GM21390 (cell line): ENCODE measurements around the gene MICA.
A peak's percentile ranks its signal among the peaks of the same experiment; 100 is the strongest.
"Not testable (repeated sequence)": the region's sequence is repeated elsewhere in the genome, so short reads cannot be mapped to it uniquely, and the experiment has no call there.

Experiments used
- ATAC-seq: cut with Tn5 transposase; IDR thresholded peaks from one replicate; pipeline ENCODE4 v1.9.1; 2021; ENCODE audit not compliant: unreplicated experiment

Gene MICA

GRCh38 chr6:31403283-31404060, at the start of gene MICA:
Gene MICA (plus strand): TSS chr6:31403595. CDS start chr6:31403633, 38 bp downstream.
- peak; percentile 55 for ATAC-seq

DNA sequence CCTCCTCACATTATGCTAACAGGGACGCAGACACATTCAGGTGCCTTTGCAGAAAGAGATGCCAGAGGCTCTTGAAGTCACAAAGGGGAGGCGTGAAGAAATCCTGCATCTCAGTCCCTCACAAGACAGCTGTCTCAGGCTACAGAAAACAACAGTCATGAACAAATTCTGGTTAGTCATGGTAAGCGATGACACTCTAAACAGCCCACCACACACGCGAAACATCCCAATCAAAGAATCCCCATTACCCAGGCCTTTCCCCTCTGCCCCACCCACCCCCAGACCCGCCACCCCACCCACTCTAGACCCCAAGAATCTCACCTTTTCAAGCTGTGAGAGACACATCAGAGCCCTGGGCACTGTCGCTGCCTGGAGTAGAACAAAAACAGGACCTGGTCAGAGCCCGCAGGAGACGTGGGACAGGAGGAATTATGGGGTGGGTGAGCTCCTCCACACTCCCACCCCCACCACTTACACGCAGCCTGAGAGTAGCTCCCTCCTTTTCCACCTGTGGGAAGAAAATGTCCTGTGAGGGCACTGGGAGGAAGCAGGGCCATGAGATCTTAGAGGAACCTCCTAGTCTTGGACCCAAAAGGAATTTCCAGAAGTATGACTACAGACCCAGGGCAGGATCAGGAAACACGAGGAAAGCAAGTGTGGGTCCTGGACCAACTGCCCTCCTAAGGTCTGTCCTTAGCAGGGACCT, 49.1 kb upstream of the MICA start:
- no peak for ATAC-seq

- ATAC-seq, result no peak
Measured at GRCh38 chr6:31354864-31355582, 48.4 kb upstream of the MICA start.

- no peak for ATAC-seq
Measured at GRCh38 chr6:31355583-31355948, 47.8 kb upstream of the MICA start.

DNA sequence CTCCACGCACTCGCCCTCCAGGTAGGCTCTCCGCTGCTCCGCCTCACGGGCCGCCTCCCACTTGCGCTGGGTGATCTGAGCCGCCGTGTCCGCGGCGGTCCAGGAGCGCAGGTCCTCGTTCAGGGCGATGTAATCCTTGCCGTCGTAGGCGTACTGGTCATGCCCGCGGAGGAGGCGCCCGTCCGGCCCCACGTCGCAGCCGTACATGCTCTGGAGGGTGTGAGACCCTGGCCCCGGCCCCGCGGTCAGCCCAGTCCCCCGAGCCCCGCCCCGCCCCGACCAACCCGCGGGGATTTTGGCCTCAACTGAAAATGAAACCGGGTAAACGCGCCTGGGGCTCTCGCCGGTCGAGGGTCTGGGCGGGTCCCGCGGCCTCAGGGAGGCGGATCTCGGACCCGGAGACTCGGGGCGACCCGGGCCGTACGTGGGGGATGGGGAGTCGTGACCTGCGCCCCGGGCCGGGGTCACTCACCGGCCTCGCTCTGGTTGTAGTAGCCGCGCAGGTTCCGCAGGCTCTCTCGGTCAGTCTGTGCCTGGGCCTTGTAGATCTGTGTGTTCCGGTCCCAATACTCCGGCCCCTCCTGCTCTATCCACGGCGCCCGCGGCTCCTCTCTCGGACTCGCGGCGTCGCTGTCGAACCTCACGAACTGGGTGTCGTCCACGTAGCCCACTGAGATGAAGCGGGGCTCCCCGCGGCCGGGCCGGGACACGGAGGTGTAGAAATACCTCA, 47.0 kb upstream of the MICA start:
- ATAC-seq, result no peak

DNA sequence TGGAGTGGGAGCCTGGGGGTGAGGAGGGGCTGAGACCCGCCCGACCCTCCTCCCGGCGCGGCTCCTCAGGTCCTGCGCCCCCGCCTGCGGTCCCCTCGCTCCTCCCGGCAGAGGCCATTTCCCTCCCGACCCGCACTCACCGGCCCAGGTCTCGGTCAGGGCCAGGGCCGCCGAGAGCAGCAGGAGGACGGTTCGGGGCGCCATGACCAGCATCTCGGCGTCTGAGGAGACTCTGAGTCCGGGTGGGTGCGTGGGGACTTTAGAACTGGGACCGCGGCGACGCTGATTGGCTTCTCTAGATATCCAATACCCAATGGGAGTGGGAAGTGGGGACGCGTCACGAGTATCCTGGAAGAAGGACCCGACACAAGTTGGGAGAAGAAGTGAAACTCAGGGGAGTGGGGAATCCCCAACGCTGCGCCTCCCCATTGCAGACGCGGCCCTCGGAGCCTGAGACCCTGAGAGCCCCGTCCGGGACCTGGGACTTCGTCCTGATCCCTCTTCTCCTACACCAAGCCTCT, 46.4 kb upstream of the MICA start, which contains the start of gene HLA-B:
Gene HLA-B, minus strand, starts transcription at position 234 of the 521 bp plus-strand sequence. Its CDS starts 21 bp downstream, at position 213.
- ATAC-seq, result peak; percentile 69

- no peak for ATAC-seq
Measured at GRCh38 chr6:31357886-31358285, 45.5 kb upstream of the MICA start.

GRCh38 chr6:31358302-31358701, 45.1 kb upstream of the MICA start:
- ATAC-seq, result no peak

DNA sequence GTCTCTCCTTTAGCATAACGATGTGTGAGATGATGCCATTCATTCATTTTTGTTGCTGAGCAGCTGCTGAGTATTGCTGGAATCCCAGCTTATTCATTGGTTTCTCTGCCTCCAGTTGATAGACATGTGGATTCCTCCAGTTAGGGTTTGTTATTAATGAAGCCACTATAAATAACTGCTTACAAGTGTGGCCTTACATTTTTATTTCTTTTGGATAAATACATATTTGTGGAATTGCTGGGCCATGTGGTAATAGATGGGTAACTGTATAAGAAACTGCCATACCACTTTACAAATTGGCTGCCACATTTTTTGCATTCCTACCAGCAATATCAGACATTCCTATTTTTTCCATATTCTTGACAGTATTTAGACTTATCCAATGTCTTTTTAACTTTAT, 43.8 kb upstream of the MICA start:
- no peak for ATAC-seq

GRCh38 chr6:31362751-31363150, 40.6 kb upstream of the MICA start:
- no peak for ATAC-seq

DNA sequence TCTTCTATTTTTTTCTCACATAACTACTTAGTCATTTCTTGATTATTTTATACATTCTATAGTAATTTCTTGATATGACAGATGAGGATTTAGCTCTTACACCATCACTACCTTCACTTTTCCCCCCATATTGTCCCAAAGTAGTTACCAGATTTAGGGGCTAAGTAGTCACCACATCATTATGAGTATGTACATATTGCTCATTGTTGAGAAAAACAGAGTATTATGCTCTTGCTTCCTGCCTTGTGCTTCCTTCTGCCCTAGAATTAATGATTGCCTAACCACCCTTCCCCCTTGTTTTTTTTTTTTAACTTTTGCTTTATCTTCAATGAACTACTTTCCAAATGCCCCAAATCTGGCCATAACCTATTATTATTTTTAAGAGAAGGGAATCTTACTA, 39.6 kb upstream of the MICA start:
- ATAC-seq, result no peak

DNA sequence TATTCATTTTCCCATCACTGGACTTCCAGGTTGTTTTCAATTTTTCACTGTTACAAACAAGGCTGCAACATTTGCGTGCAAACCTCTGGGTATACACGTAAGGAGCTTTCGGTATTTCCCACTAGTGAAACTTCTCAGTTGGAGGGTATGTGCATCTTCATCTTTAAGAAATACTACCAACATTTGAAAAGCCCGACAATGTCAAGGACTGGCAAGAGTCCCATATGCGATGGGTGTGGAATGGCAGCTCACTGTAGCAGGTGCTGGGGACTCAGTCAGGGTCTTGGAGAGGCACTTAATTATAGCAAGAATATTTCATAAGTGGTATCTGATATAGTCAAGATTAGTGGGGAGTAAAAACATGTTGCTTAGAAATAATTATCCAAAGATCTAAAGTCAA, 37.5 kb upstream of the MICA start:
- ATAC-seq, result no peak

GRCh38 chr6:31366693-31367470, 36.5 kb upstream of the MICA start:
- peak; percentile 69 for ATAC-seq

- ATAC-seq, result no peak
Measured at GRCh38 chr6:31368461-31368860, 34.9 kb upstream of the MICA start.

DNA sequence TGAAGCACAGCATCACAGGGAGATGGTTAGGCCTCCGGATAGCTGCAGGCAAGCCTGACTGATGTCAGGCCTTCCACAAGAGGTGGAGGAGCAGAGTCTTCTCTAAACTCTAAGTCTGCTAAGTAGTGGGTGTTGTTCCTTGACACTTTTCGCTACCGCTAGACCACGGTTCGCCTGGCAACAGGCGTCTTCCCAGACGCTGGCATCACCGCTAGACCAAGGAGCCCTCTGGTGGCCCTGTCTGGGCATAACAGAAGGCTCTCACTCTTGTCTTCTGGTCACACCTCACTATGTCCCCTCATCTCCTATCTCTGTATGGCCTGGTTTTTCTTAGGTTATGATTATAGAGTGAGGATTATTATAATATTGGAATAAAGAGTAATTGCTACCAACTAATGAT, 29.3 kb upstream of the MICA start:
- not testable (repeated sequence) for ATAC-seq

DNA sequence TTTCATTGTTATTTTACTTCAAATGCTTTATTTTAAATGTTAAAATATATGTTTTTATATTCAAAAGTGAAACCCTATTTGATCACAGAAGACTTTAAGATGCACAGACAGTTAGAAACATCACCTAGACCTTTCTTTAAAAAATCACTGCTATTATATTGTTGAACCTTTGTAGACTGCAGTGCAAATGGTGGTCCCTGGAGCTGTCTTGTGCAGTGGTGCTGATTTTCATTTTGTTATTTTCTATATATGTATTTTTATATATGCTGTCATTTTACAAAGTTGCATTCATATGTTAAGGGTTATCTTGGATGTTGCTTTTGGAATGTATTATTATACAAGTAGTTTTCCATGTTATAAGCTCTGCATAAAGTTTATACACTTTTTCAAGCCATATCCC, 27.7 kb upstream of the MICA start:
- ATAC-seq, result no peak

DNA sequence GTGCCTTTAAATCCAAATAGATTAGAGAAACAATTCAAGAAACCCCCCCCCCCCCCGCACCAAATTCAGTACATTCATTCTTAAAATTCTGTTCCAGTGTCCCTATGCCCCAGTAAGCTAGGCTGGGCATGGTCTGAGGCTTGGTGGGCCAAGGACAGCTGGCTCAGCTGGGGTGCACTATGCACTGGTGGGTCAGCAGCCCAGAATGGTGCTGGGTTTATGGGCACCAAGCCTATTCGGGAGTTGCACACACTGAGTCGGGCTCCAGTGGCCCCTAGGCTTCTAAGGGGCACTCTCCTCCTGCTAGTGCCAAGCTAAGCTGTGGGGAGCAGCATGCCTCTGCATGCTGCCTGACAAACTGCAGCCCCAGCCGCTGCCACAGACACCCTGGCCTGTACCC, 26.4 kb upstream of the MICA start:
- no peak for ATAC-seq

- ATAC-seq, result no peak
Measured at GRCh38 chr6:31378062-31378720, 25.2 kb upstream of the MICA start.

GRCh38 chr6:31378721-31379103, 24.7 kb upstream of the MICA start:
- ATAC-seq, result no peak

DNA sequence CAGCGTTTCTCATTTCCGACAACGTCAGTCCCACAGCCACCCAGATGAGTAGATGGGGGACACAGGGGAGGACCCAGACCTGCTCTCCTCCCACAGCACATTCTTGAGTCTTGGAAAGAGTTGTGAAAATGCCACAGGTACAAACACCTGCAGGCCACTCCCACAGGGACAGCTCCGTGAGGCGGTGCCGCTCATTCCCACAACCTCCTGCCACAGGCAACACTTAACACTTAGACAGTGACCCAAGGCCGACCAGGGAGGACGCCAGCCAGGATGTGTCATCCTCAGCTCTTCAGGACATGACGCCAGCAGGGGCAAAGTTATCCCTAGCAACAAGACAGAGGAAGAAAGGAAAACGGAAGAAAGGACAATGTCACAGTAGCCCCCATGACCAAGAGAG, 23.5 kb upstream of the MICA start:
- ATAC-seq, result no peak
